ENCODE measurements around the gene CAPSL.

DNA sequence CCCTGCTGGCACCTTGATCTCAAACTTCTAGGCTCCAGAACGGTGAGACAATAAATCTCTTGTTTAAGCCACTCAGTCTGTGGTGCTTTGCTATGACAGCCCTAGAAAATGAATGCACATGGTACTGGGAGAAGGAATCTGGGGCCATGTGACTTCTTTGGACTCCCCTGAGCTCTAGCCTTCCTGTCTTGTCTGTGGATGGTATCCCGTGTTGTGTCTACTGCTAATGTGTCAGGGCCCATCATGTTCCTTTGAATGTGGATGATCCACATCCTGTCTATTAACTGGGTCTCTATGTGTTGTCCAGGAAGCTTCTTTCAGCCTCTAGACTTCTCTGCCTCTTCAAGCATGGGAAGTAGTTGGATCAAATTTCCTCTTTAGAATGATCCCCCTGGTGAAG lies 56.7 kb downstream of the CAPSL start:
- TF ChIP-seq POLR2A (IDR thresholded peaks at IDR 0.05): no peak
- TF ChIP-seq, protein P1, sequence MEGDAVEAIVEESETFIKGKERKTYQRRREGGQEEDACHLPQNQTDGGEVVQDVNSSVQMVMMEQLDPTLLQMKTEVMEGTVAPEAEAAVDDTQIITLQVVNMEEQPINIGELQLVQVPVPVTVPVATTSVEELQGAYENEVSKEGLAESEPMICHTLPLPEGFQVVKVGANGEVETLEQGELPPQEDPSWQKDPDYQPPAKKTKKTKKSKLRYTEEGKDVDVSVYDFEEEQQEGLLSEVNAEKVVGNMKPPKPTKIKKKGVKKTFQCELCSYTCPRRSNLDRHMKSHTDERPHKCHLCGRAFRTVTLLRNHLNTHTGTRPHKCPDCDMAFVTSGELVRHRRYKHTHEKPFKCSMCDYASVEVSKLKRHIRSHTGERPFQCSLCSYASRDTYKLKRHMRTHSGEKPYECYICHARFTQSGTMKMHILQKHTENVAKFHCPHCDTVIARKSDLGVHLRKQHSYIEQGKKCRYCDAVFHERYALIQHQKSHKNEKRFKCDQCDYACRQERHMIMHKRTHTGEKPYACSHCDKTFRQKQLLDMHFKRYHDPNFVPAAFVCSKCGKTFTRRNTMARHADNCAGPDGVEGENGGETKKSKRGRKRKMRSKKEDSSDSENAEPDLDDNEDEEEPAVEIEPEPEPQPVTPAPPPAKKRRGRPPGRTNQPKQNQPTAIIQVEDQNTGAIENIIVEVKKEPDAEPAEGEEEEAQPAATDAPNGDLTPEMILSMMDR (IDR thresholded peaks at IDR 0.05): no peak

Data from uterus (tissue), 2 donors.